Transverse colon (tissue), 4 donors: ENCODE results near the gene CIRBP.

ENCODE experiments used
- EP300 ChIP-seq: sonication (generic); formaldehyde crosslinking; IDR thresholded peaks from one replicate; pipeline ENCODE4 v1.6.1; 2017; ENCODE audit warnings: antibody characterized with exemption, low read depth
- POLR2A ChIP-seq: fragments of 450-650 bp; IDR thresholded peaks from one replicate; pipeline ENCODE4 v1.6.1; 2016; ENCODE audit warnings: antibody characterized with exemption, mild to moderate bottlenecking, moderate library complexity
- POLR2AphosphoS5 ChIP-seq, 3 donors: sonication (generic); formaldehyde crosslinking; IDR thresholded peaks; one replicate each; pipeline ENCODE4 v1.6.1; 2016; ENCODE audit warnings: antibody characterized with exemption in 3 of 3
- TF ChIP-seq, protein P1 (sequence below), 5 experiments: fragments of 200-600 bp in 3 of 5; fragments of 450-650 bp in 2 of 5; sonication (generic) in 3 of 5; IDR thresholded peaks; 1 replicate in 2 of 5; 2 replicates in 3 of 5; pipeline ENCODE4 v1.5.1; 2016 to 2017; ENCODE audit warnings: antibody characterized with exemption in 5 of 5, inconsistent platforms in 3 of 5, mild to moderate bottlenecking in 2 of 5, moderate library complexity in 1 of 5

GRCh38 chr19:1285737-1286360 is 16.7 kb downstream of the CIRBP start, which contains the start of gene EFNA2:
- TF ChIP-seq EP300 = no peak
- TF ChIP-seq, protein P1, sequence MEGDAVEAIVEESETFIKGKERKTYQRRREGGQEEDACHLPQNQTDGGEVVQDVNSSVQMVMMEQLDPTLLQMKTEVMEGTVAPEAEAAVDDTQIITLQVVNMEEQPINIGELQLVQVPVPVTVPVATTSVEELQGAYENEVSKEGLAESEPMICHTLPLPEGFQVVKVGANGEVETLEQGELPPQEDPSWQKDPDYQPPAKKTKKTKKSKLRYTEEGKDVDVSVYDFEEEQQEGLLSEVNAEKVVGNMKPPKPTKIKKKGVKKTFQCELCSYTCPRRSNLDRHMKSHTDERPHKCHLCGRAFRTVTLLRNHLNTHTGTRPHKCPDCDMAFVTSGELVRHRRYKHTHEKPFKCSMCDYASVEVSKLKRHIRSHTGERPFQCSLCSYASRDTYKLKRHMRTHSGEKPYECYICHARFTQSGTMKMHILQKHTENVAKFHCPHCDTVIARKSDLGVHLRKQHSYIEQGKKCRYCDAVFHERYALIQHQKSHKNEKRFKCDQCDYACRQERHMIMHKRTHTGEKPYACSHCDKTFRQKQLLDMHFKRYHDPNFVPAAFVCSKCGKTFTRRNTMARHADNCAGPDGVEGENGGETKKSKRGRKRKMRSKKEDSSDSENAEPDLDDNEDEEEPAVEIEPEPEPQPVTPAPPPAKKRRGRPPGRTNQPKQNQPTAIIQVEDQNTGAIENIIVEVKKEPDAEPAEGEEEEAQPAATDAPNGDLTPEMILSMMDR (IDR thresholded peaks at IDR 0.05) = no peak
- TF ChIP-seq POLR2A = no peak
- no peak for TF ChIP-seq POLR2AphosphoS5 (IDR thresholded peaks at IDR 0.05)
